ENCODE data around the gene DNMT1. TPM values are rescaled to one million over a fixed set of nuclear protein-coding genes. Genes with fewer than 3 reads are reported as not detected.
A peak's percentile ranks its signal among the peaks of the same experiment; 100 is the strongest.

DNMT1 gene
- total RNA-seq, 6 donors from 2014 or later = 54.0 to 166 (median 63.9) TPM

DNA sequence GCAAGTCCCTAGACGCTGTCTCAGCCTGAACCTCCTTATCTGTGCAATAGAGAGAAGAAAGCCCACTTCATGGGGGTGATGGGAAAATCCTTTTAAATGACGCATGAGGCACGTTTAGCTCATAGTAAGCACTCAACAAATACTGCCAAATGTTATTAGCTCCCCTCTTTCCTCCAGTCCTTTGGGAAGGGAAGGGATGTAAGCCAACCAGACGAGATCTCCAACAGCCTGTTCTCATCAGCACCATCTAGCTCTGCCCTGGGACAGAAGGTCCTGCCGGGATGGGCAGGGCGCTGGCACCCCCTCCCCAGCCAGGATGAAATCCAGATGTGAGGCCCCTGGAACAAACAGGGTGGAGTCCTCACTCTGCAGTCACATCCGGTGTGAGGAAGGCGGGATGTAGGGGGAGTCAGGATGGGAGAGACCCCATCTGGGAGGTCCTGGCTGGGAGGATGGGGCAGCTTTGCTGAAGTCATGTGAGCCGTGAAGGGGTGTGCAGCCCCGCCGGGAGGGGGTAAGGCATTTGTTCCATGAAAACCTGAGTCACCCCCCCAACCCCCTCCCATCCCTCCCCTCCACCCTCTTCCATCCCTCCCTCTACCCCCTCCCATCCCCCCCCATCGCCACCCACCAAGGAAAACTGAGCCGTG lies 31.7 kb upstream of the DNMT1 start:
- Histone ChIP-seq H3K4me3 (peak overlapping the region in 1 of 4 donors; percentile 23), H3K9me3 (no peaks in the 10 kb centered on the region), H3K27me3 (no peaks in the 10 kb centered on the region), H3K27ac (peak overlapping the region; percentile 71 to 95 (median 85)), H3K36me3 (peaks cover 6 to 16% (median 13%) of the 10 kb centered on the region in 4 donors), H3K4me1 (peaks cover 19 to 47% (median 21%) of the 10 kb centered on the region in 4 donors)
- WGBS, 2 donors = 65 to 69% methylated on average over 11 to 13 of the region's 13 CpGs
- TF ChIP-seq POLR2A (IDR thresholded peaks at IDR 0.05) (no peak), EP300 (IDR thresholded peaks at IDR 0.05) (peak in 3 of 4 donors; percentile 29 to 72 (median 55)), POLR2AphosphoS5 (IDR thresholded peaks at IDR 0.05) (peak; percentile 92 to 94)
- TF ChIP-seq, protein P1, sequence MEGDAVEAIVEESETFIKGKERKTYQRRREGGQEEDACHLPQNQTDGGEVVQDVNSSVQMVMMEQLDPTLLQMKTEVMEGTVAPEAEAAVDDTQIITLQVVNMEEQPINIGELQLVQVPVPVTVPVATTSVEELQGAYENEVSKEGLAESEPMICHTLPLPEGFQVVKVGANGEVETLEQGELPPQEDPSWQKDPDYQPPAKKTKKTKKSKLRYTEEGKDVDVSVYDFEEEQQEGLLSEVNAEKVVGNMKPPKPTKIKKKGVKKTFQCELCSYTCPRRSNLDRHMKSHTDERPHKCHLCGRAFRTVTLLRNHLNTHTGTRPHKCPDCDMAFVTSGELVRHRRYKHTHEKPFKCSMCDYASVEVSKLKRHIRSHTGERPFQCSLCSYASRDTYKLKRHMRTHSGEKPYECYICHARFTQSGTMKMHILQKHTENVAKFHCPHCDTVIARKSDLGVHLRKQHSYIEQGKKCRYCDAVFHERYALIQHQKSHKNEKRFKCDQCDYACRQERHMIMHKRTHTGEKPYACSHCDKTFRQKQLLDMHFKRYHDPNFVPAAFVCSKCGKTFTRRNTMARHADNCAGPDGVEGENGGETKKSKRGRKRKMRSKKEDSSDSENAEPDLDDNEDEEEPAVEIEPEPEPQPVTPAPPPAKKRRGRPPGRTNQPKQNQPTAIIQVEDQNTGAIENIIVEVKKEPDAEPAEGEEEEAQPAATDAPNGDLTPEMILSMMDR (IDR thresholded peaks at IDR 0.05) = no peak
- peak; percentile 37 to 88 for DNase-seq
- ATAC-seq (ENCODE audit: low FRiP score in 2 of 2) = peak; percentile 70 to 82

DNA sequence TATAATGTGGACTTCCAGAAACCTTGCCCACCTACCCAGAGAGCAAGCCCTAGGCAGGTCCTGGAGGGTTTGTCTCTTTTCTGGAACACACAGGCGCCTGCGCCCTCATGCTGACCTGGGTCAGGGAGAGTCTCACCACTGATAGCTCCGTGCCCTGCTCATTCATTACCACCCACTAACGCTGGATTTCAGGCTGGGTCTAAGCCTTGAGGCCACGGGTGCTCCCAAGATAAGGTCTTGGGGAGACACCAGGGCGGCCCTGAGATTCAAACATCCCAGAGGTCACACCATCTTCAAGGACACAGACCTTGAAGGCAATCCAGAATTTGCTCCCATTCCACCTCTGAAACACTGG lies 31.2 kb upstream of the DNMT1 start:
- ATAC-seq (ENCODE audit: low FRiP score in 2 of 2) = peak in 1 of 2 donors; percentile 0
- Histone ChIP-seq H3K36me3 (peaks cover 6 to 16% (median 13%) of the 10 kb centered on the region in 4 donors), H3K27ac (peak overlapping the region; percentile 67 to 76 (median 74)), H3K27me3 (no peaks in the 10 kb centered on the region), H3K9me3 (no peaks in the 10 kb centered on the region), H3K4me3 (no peak overlapping the region), H3K4me1 (peaks cover 19 to 42% (median 20%) of the 10 kb centered on the region in 4 donors)
- WGBS, 2 donors = 75 to 87% methylated on average over 5 to 6 of the region's 6 CpGs
- no peak for DNase-seq
- no peak for TF ChIP-seq POLR2AphosphoS5 (IDR thresholded peaks at IDR 0.05)
- no peak for TF ChIP-seq EP300 (IDR thresholded peaks at IDR 0.05)
- TF ChIP-seq POLR2A (IDR thresholded peaks at IDR 0.05) = no peak
- TF ChIP-seq, protein P1 (IDR thresholded peaks at IDR 0.05) = no peak

DNA sequence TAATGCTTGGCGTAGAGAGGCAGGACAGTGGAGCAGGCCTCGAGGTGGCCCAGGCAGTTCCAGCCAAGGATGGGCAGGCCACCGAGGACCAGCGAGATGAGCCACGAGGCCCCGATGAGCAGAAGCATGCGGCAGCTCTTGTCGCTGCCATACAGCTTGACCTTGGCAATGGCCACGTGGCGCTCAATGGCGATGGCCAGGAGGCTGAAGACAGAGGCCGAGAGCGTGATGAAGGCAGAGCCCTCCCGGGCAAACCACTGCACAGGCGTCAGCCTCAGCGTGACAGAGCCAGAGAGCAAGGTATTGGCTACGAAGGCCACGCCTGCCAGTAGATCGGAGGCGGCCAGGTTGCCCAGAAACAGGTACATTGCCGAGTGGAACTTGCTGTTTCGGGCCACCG lies 29.6 kb upstream of the DNMT1 start:
- TF ChIP-seq, protein P1 (IDR thresholded peaks at IDR 0.05) = no peak
- TF ChIP-seq POLR2A (IDR thresholded peaks at IDR 0.05) (no peak), EP300 (IDR thresholded peaks at IDR 0.05) (no peak), POLR2AphosphoS5 (IDR thresholded peaks at IDR 0.05) (no peak)
- H3K27me3 ChIP-seq = no peaks in the 10 kb centered on the region
- peaks cover 6 to 16% (median 13%) of the 10 kb centered on the region in 4 donors for H3K36me3 ChIP-seq
- H3K9me3 ChIP-seq = no peaks in the 10 kb centered on the region
- peak overlapping the region in 2 of 4 donors; percentile 72 to 75 for H3K27ac ChIP-seq
- 97 to 98% methylated on average over 7 to 23 of the region's 23 CpGs for WGBS, 2 donors
- ATAC-seq (ENCODE audit: low FRiP score in 2 of 2) = no peak
- H3K4me3 ChIP-seq = no peak overlapping the region
- DNase-seq = peak in 1 of 2 donors; percentile 73
- H3K4me1 ChIP-seq = peaks cover 7 to 36% (median 11%) of the 10 kb centered on the region in 4 donors

DNA sequence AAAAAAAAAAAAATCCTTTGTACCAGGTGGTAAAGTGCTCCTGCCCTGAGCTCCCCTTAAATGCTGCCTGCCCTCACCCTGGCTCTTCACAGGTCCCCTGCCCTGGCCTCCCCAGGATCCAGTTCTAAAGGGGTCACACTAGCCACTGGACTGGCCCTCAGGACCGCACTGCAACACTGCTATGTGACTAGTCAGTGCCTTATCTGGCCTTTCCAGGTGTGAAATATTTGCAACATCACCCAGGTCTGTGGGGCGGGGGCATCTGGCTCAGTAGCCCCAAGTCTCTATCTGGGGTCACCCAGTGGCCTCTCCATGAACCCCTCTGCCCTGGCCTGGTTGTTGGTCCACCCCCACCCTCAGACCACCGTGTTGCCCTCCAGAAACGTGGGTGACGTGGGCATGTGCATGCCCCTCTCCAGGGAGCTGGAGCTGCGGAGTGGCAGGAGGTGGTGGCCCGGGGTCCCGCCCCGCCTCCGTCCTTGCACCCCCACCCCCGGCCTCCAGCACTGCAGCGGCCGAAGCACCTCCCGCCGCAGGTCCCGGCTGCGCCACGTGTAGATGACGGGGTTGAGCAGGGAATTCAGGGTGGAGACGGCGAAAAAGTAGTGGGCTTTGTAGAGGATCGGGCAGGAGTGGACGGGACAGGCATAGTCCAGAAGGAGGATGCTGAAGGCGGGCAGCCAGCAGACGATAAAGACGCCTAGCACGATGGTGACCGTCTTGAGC lies 28.9 kb upstream of the DNMT1 start:
- H3K27ac ChIP-seq = peak overlapping the region in 1 of 4 donors; percentile 75
- TF ChIP-seq POLR2A (IDR thresholded peaks at IDR 0.05) (no peak), POLR2AphosphoS5 (IDR thresholded peaks at IDR 0.05) (no peak), EP300 (IDR thresholded peaks at IDR 0.05) (no peak)
- TF ChIP-seq, protein P1 (IDR thresholded peaks at IDR 0.05) = no peak
- no peaks in the 10 kb centered on the region for H3K9me3 ChIP-seq
- DNase-seq = peak in 1 of 2 donors; percentile 74
- no peak for ATAC-seq (ENCODE audit: low FRiP score in 2 of 2)
- WGBS, 2 donors = 94 to 98% methylated on average over 18 to 25 of the region's 28 CpGs
- H3K36me3 ChIP-seq = peaks cover 6 to 16% (median 13%) of the 10 kb centered on the region in 4 donors
- H3K27me3 ChIP-seq = no peaks in the 10 kb centered on the region
- H3K4me1 ChIP-seq = peaks cover 5 to 31% (median 5%) of the 10 kb centered on the region in 4 donors
- no peak overlapping the region for H3K4me3 ChIP-seq

Data from upper lobe of left lung (tissue), 6 donors.